GM18498 (cell line): ENCODE measurements around the gene ERC1.
"Not testable (repeated sequence)": the region's sequence is repeated elsewhere in the genome, so short reads cannot be mapped to it uniquely, and the experiment has no call there.

Experiments used
- ATAC-seq: cut with Tn5 transposase; IDR thresholded peaks from one replicate; pipeline ENCODE4 v1.9.1; 2021; ENCODE audit warnings: mild to moderate bottlenecking, moderate library complexity; ENCODE audit not compliant: unreplicated experiment

The ERC1 gene

GRCh38 chr12:981176-981828 lies 9.7 kb upstream of the ERC1 start:
- ATAC-seq = no peak

GRCh38 chr12:981961-982360 lies 9.1 kb upstream of the ERC1 start:
- ATAC-seq = no peak

GRCh38 chr12:988646-989045 lies 2.4 kb upstream of the ERC1 start:
- ATAC-seq = no peak

GRCh38 chr12:989051-989450 lies 2.0 kb upstream of the ERC1 start:
- ATAC-seq = no peak

GRCh38 chr12:989751-990660 lies 1.0 kb upstream of the ERC1 start:
- ATAC-seq = peak; percentile 13

GRCh38 chr12:991350-992333 lies 619 bp downstream of the ERC1 start:
- ATAC-seq = peak; percentile 53

- no peak for ATAC-seq
These were observed 1.6 kb downstream of the ERC1 start for GRCh38 chr12:992647-993046.

- no peak for ATAC-seq
These were observed 5.9 kb downstream of the ERC1 start for GRCh38 chr12:996881-997280.

- peak; percentile 22 for ATAC-seq
These were observed 6.5 kb downstream of the ERC1 start for GRCh38 chr12:997505-997904.

- ATAC-seq = peak; percentile 74
These were observed 7.2 kb downstream of the ERC1 start for GRCh38 chr12:998020-998874.

- not testable (repeated sequence) for ATAC-seq
These were observed 8.7 kb downstream of the ERC1 start for GRCh38 chr12:999736-1000135.

GRCh38 chr12:1001507-1001906 lies 10.5 kb downstream of the ERC1 start:
- no peak for ATAC-seq

GRCh38 chr12:1003600-1004271 lies 12.7 kb downstream of the ERC1 start:
- no peak for ATAC-seq

GRCh38 chr12:1006255-1006654 lies 15.2 kb downstream of the ERC1 start:
- no peak for ATAC-seq

- no peak for ATAC-seq
These were observed 16.3 kb downstream of the ERC1 start for GRCh38 chr12:1007276-1007675.

GRCh38 chr12:1007994-1008393 lies 17.0 kb downstream of the ERC1 start:
- no peak for ATAC-seq

GRCh38 chr12:1011091-1011490 lies 20.1 kb downstream of the ERC1 start:
- ATAC-seq = no peak

- no peak for ATAC-seq
These were observed 22.8 kb downstream of the ERC1 start for GRCh38 chr12:1013618-1014489.

GRCh38 chr12:1019283-1019682 lies 28.3 kb downstream of the ERC1 start:
- ATAC-seq = no peak
